ENCODE measurements around the gene CAPN5.

- TF ChIP-seq, protein P1, sequence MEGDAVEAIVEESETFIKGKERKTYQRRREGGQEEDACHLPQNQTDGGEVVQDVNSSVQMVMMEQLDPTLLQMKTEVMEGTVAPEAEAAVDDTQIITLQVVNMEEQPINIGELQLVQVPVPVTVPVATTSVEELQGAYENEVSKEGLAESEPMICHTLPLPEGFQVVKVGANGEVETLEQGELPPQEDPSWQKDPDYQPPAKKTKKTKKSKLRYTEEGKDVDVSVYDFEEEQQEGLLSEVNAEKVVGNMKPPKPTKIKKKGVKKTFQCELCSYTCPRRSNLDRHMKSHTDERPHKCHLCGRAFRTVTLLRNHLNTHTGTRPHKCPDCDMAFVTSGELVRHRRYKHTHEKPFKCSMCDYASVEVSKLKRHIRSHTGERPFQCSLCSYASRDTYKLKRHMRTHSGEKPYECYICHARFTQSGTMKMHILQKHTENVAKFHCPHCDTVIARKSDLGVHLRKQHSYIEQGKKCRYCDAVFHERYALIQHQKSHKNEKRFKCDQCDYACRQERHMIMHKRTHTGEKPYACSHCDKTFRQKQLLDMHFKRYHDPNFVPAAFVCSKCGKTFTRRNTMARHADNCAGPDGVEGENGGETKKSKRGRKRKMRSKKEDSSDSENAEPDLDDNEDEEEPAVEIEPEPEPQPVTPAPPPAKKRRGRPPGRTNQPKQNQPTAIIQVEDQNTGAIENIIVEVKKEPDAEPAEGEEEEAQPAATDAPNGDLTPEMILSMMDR (IDR thresholded peaks at IDR 0.05): no peak
- TF ChIP-seq POLR2A (IDR thresholded peaks at IDR 0.05) (no peak), POLR2AphosphoS5 (IDR thresholded peaks at IDR 0.05; ENCODE audit: insufficient read depth in 1 of 2, low read depth in 1 of 2) (no peak)
Measured at GRCh38 chr11:77103319-77103718, 36.5 kb downstream of the CAPN5 start.
